Measurements from ENCODE around the gene CTIF. TPM values are rescaled to one million over a fixed set of nuclear protein-coding genes. Genes with fewer than 3 reads are reported as not detected.

Gene CTIF
- total and polyA plus RNA-seq, 12 donors = 20.5 to 159 (median 57.0) TPM

GRCh38 chr18:48803518-48803917, 264.7 kb downstream of the CTIF start:
- TF ChIP-seq POLR2A (IDR thresholded peaks at IDR 0.05) = no peak
- no peak for TF ChIP-seq CTCF (IDR thresholded peaks at IDR 0.05)
- no peak overlapping the region for H3K27ac ChIP-seq
- no peak overlapping the region for H3K4me3 ChIP-seq
- intact Hi-C loops (cut with DNase I) = no loop called here
- peaks cover 0 to 6% of the 10 kb centered on the region in 2 donors for H3K4me1 ChIP-seq (replicated peaks in 1 of 2)
- WGBS, 4 donors = 83 to 97% (median 96%) methylated on average over 2 to 3 of the region's 3 CpGs
- no peaks in the 10 kb centered on the region for H3K36me3 ChIP-seq (replicated peaks in 1 of 2)
- H3K9me3 ChIP-seq (replicated peaks in 1 of 3) = no peaks in the 10 kb centered on the region
- H3K27me3 ChIP-seq = no peaks in the 10 kb centered on the region
- DNase-seq = peak in 4 of 7 donors; percentile 3 to 42 (median 10)

- Histone ChIP-seq H3K27me3 (no peaks in the 10 kb centered on the region), H3K27ac (no peak overlapping the region), H3K9me3 (replicated peaks in 1 of 3) (no peaks in the 10 kb centered on the region), H3K4me3 (no peak overlapping the region), H3K4me1 (replicated peaks in 1 of 2) (peaks cover 0 to 6% of the 10 kb centered on the region in 2 donors), H3K36me3 (replicated peaks in 1 of 2) (no peaks in the 10 kb centered on the region)
- DNase-seq = peak in 4 of 7 donors; percentile 2 to 46 (median 11)
- no peak for TF ChIP-seq CTCF (IDR thresholded peaks at IDR 0.05)
- no peak for TF ChIP-seq POLR2A (IDR thresholded peaks at IDR 0.05)
- intact Hi-C loops (cut with DNase I) = no loop called here
- 89 to 95% (median 91%) methylated on average over 5 to 11 of the region's 11 CpGs for WGBS, 4 donors
Observed at GRCh38 chr18:48803951-48804855, 265.4 kb downstream of the CTIF start.

- Histone ChIP-seq H3K27ac (no peak overlapping the region), H3K27me3 (no peaks in the 10 kb centered on the region), H3K9me3 (replicated peaks in 1 of 3) (no peaks in the 10 kb centered on the region), H3K36me3 (replicated peaks in 1 of 2) (no peaks in the 10 kb centered on the region), H3K4me1 (replicated peaks in 1 of 2) (peaks cover 0 to 6% of the 10 kb centered on the region in 2 donors), H3K4me3 (no peak overlapping the region)
- DNase-seq = peak in 4 of 7 donors; percentile 7 to 28 (median 14)
- 91 to 99% (median 96%) methylated on average over 11 of the region's 11 CpGs for WGBS, 4 donors
- intact Hi-C loops (cut with DNase I) = no loop called here
- TF ChIP-seq POLR2A (IDR thresholded peaks at IDR 0.05) (no peak), CTCF (IDR thresholded peaks at IDR 0.05) (no peak)
Observed at GRCh38 chr18:48804856-48805610, 266.2 kb downstream of the CTIF start.
